Activated CD4-positive, alpha-beta T cell treated with anti-CD3 and anti-CD28 coated beads, Interleukin-2, amount 50 U/mL, for 24 hours (primary cell): ENCODE measurements around the gene SEMA6B.
A peak's percentile ranks its signal among the peaks of the same experiment; 100 is the strongest.
"Not testable (repeated sequence)": the region's sequence is repeated elsewhere in the genome, so short reads cannot be mapped to it uniquely, and the experiment has no call there.

Experiments
- DNase-seq, 2 donors: peaks; one replicate each; pipeline ENCODE4 v3.0.0-alpha.2; 2020; ENCODE audit warnings: low read depth in 1 of 2, low spot score in 1 of 2

Gene SEMA6B

DNA sequence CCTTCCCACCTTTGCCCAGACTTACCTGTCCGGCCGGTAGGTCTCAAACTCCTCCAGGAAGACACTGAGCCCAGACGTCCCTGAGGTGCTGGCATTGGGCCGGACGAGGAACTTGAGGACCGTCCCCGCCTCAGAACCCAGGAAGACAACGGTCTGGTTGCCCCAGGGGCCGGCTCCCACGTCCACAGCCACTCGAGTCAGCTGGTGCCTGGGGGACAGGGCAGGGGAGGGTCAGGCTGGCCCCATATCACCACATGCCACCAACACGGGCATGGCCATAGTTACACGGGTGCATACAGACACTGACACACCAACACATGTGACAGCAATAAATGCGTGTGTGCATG is 11.3 kb downstream of the SEMA6B start:
- no peak for DNase-seq

DNA sequence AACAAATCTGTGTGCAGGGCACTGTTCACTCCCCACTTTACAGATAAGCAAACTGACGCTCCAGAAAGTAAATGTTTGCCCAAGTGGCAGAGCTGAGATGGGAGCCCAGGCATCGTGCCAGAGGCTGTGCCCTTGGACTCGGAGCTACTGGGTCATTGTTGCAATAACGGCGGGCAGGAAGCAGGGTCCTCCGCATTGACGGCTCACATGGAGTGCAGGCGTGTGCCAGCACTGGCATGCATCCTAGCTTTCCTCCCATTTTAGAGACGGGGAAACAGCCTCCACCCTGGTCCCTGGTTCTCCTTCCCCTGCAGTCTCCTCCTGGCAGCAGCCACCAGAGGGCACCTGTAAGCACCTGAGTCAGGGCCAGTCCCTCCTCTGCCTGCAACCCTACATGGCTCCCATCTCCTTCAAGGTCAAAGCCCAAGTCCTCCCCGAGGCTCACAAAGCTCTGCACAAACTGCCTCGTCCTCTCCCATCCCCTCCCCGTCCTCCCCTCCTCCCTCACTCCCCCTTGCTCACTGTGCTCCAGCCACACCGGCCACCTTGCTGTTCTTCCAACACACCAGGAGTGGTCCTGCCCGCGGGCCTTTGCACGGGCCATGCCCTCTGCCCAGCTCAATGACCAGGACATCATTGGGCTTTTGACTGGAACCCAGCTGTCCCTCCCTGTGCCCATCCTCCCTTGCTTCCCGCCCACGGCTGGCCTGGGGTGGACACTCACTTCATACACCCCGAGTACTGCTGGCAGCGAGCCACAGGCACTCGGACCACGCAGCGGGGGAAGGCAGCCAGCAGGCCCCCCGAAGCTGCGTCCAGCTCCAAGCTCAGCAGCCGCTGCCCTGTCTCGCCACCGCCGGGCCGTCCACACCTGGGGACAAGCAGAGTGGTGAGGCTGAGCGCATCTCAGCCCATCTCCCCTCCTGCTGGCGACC is 11.9 kb downstream of the SEMA6B start:
- no peak for DNase-seq

DNA sequence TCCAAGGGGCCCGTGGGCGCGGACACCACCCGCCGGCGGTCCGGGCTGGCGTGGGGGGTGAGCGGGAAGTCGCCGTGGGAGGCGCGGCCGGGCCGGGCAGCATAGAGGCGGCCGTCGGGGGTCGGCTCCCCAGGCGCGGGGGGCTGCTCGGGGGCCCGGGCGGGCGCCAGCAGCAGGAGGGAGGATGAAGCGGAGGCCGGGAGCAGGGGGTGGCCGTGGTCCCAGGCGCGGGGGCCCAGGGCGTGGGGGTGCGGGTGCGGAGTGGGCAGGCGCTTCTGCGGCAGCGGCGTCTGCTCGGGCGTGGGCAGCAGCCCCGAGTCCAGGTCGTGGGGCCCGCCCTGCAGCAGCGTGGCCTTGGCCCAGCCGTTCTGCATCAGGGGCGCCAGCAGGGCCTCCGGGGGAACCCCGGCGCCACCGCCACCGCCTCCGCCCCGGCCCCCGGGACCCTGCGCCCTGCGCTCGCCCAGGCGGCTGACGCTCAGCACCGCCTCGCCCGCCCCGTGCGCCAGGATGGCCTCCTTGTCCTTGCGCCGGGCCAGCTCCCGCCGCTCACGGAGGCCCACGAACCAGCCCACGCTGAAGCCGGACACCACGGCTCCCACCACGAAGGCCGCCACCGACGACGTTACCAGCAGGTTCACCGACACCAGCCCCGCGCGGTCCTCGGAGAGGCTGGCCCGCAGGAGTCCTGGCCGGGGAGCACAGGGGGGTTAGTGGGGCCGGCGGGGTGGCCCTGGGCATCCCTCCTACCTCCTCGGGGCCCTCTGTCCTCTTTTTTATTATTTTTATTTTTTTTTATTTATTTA is 15.4 kb downstream of the SEMA6B start:
- DNase-seq: no peak

DNA sequence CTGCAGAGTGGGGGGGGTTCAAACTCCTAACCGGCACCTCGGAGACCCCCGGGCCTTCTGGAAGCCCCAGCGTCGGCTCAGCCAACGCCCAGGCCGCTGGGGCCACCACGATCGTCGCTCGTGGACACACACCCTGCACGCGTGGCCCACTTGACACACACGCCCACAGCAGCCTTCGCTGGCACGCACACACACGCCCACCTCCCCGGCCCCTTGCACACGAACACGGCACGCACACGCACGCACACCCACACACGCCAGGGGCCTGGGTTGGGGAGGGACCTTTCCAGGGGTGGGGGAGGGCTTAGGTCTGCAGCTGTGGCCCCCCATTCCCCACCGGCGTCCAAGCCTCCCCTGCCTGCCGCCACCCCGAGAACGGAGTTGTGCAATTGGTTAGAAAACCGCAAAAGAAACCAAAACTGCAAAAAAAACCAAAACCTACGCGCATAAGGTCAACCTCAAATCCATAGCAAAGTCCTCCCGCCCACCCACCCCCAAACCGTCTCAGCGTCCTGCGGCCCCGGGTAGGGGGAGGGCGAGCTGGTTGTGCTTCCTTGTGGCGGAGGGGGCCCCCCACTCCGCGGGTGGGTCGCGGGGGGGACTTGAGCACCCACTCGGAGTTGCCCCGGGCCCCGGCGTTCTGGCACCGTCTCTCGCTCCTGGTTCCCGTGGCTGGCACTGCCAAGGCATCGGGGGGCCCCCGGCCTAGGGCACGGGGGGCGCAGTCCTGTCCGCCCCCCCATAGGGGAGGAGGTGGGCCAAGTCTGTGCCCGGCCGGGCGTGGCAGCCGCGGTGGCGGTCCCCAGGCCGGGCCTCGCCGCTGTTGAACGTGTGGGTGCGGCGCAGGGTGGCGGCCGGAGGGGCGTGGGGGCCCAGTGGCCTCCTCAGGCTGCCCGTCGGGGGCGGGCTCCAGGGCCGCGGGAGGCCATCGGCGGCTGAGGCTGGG is 16.3 kb downstream of the SEMA6B start:
- DNase-seq: no peak

DNA sequence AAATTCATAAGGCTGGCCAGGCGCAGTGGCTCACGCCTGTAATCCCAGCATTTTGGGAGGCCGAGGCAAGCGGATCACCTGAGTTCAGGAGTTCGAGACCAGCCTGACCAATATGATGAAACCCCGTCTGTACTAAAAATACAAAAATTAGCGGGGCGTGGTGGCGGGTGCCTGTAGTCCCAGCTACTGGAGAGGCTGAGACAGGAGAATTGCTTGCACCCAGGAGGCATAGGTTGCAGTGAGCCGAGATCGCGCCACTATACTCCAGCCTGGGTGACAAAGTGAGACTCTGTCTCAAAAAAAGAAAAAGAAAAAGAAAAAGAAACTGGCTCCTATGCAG is 17.7 kb downstream of the SEMA6B start:
- not testable (repeated sequence) for DNase-seq

DNA sequence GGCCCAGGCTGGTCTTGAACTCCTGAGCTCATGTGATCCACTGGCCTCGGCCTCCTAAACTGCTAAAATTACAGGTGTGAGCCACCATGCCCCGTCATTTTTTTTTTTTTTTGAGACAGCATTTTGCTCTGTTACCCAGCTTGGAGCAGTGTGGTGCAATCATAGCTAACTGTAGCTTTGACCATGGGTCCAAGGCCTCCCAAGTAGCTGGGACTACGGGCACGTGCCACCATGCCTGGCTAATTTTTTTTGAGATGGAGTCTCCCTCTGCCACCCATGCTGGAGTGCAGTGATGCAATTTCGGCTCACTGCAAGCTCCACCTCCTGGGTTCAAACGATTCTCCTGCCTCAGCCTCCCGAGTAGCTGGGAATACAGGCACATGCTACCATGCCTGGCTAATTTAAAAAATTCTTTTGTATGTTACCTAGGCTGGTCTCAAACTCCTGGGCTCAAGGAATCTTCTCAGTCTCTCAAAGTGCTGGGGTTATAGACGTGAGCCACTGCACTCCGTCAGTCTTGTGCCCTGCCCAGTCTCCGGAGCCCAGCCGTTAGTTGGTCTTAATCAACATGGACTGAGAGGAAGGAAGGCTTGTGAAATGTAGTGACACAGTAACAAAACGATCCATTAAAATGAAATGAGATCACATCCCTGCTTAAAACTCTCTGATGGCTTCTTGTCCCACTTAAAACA is 18.2 kb downstream of the SEMA6B start:
- DNase-seq: no peak

DNA sequence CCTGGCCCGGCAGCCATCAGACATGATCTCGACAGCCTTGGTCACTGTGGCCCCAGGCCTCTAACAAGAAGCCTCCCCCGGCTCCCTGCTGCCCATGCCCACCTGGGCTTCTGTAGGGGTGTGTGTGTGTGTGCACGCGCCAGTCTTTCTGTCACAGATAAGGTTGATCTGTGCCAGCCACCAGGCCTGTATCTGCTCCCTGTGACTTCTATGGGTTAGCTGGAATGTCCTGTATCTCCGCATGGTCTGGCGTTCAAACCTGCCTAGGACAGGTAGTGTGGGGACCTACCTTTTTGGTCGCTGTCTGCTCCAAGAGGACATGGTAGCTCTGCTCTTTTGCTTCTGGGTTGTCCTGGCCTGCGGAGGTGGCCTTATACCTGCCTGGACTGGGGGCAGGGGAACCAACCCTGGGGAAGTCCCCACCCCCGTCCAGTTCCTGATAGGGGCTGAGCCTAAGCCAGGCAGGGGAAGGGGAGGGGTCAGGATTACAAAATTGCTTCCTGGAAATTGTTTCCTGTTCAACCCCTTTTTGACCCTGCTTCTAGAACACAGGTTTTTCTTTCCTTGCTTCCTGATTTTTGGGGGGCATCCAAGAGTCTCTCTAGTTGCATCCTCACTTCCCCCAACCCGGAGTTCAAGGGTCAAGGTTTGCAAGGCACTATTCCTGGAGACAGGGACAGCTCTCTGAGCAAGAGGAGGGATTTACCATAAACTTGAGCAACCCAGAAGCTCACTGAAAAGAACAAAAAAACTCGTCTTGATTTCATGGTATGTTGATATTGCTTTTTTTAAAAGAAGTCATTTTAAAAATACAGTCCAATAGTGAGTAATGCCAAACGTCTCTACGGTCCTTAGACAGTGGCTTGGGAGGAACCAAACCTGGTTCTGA is 19.5 kb downstream of the SEMA6B start, which contains the start of gene LRG1:
TSS of gene LRG1 (minus strand) at position 344 of the 889 bp plus-strand sequence. CDS start at position 321, 23 bp downstream.
- no peak for DNase-seq

DNA sequence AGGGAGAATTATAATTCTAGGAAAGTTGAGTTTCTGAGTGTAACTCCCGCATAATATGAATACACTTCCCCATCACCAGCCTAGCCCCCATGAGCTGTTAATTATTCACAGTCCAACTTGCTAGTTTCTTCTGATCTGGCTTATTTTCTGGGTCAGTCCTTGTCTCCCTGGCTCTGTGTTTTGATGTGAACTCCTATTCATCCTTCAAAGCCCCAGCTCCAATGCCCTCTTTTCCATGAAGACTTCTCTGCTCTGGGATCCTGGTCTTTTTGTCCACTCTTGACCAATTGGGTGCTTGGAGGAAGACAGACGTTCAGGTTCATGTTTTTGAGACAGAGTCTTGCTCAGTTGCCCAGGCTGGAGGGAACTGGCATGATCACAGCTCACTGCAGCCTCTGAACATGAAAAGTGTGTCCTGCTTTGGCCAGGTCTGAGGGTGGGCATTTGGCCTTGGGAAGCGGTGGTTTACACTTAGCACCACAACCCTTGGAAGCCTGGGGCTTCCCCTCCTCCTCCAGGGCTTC is 20.3 kb downstream of the SEMA6B start:
- no peak for DNase-seq

DNA sequence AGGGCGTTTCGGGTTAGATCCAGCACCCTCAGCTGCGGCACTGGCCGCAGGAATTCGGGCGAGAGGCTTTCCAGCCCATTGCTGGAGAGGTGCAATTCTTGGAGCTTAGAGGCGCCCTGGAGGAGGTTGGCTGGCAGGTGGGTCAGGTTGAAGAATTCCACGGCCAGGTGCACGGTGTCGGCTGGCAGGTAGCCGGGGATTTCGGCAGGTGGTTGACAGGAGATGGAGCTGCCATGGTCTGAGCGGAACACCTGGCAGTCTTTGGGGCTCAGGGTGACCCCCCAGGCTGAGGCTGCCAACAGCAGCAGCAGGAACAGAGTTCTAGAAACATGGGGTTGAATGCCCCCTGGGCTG is 20.9 kb downstream of the SEMA6B start:
- no peak for DNase-seq

DNA sequence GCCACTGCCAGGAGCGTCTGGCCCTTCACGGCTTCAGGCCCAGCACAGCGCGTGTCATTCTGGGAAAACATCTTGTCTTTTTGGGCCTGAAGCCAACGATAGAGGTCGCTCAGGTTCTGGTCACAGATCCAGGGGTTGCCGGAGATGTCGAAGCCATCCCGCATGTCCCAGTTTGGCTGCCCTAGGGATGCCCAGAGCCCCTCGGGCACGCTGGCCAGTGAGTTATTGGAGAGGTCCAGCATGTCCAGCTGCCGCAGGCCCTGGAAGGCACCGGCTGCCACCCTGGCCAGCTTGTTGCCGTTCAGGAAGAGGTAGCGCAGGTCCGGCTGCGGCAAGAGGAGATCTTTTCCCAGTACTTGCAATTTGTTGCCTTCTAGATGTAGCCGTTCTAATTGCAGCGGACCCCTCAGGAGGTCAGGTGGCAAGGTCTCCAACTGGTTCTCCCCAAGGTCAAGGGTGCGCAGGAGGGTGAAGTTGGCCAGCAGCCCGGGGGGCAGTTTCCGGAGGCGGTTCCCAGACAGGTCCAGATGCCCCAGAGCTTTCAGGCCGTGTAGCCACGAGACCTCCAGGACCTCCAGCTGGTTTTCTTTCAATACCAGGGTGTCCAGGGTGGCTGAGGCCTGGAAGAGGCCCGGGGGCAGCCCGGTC is 21.4 kb downstream of the SEMA6B start:
- no peak for DNase-seq

DNA sequence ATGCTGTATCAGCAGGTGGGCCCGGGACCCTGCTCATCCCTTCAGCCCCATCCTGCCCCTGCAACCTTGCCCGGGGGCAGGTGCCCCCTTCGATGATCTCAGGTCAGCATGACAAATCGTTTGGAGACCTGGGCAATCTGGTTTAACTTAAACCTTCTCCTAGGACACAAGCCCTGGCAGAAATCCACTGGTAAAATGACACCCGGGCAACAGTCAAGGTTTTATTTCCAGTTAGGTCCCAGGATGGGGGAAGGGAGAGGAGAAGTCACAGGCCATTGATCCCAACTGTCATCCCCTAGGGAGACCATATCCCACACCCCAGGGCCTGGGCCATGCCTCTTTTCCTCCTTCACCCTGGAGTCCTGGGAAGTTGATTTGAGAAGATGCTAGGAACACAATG is 22.7 kb downstream of the SEMA6B start:
- DNase-seq: no peak

DNA sequence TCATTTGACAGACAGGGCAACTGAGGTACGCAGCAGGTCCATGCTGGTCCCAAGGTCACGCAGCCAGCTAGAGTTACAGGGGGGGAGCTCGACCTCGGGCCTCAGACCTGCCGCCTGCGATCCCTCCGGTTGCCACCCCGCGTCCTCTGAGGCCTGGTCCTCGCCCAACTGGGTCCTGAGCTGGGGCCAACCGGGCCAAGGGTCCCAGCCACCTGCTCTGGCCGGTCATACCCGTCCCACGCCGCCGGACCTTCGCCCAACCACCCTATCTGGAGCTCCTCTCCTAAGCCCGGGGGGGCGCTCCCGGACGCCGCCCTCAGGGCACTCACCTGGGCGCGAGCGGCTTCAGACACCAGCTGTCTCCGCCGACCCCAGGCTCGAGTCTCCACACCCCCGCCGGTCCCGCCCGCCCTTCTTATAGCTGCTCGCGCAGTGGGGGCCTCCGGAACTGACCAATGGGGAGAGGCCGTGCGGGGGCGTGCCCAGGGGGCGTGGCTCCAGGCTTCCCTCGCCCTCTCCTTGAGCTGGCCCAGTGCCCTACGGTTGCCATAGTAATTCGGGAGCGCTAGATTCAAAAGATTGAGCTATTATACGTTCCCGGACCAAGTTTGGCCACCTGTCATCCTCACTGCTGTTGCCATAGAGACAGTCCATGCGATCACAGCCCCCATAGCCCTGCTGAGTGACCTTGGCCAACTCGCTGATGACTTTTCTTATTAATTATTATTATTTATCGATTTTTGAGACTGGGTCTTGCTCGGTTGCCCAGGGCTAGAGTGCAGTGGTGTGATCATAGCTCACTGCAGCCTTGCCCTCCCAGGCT is 24.4 kb downstream of the SEMA6B start, which contains the start of gene PLIN5:
TSS of gene PLIN5 (minus strand) at position 389 of the 823 bp plus-strand sequence. CDS start 1,150 bp downstream, outside the sequence.
- DNase-seq: peak in 1 of 2 donors; percentile 17

DNA sequence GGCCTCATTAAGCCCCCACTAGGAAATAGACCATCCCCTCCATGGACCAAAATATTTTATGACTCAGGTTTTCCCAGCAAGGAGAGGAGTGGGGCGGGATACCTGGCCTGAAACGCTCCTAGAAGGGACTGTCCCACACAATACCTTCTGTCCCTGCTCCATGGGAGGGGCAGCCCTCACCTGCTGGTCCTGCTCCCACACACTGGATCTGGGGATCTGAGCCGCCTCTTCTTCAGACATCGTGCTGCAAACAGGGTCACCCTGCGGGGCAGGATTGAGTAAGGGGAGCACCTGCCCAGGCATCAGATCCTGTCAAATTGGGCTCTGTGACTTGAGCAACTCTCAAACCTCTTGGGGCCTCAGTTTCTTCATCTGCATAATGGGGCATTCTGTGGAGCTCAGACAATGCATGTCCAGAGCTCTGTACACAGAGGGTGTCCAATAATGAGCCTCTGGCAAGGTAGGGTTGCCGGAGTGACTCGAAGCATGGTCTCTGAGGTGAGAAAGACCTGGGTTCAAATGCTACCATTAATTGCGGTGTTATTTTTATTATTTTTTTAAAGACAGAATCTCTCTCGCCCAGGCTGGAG is 25.6 kb downstream of the SEMA6B start:
- DNase-seq: no peak

DNA sequence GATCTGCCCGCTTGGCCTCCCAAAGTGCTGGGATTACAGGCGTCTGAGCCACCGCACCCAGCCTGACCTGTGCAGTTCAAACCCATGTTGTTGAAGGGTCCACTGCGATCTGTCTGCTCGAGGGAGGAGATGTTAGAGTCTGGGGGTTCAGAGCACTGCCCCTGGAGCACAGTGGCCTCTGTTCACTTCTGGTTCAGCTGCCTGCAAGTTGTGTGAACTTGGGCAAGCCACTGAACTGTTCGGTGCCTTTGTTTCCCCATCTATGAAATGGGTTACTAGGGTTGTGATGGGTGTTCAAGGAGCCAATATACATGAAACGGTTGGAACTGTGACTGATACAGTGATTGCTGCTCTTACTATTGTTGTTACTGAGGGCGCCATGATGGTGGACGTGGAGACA is 26.1 kb downstream of the SEMA6B start:
- no peak for DNase-seq

DNA sequence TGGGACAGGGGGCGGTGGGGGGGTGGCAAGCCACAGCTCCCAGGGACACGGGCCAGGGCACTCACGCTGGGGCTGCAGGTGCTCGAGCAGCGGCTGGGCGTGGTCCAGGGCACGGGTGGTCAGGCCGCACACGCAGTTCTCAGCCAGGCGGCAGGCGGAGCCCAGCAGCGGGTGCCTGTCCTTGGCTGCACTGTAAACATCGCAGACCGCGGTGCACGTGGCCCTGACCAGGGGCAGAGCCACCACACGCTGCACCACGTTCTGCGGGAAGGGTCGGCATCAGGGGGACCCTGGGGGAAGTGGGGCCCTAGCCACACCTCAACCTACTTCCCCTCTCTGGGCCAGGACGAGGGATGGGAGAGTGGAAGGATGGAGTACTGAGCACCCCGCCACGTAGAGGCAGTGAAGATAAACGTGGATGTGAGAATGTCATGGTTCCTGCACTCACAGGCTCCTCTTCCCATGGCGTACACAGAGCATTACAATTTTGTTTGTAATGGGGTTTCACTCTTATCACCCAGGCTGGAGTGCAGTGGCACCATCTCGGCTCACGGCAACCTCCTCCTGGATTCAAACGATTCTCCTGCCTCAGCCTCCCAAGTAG is 27.8 kb downstream of the SEMA6B start:
- no peak for DNase-seq

DNA sequence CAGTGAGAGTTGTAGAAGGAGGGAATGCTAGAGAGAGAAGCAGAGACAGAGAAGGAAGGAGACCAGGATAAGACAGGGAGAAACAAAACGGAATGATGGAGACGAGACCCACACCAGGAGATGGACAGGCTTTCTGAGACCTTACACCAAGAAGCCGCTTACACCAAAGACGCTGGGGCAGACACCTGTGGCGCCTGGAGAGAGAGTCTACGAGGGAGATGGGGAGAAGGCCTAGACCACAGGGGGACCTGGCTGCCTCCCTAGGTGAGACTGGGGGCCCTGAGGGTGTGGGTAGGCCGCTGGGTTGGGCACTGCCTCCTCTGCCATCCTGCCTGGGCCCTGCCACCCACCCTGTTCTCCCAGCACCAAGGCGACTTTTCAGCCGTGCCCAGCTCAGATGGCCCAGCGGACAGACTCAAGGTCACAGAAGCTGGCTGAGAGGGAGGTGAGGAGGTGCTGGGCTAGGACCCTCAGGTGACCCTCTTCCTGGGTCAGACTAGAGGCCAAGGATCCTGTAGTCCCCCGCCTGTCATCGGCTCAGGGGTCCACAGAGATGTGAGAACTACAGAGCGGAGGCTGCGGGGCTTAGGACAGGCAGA is 29.5 kb downstream of the SEMA6B start:
- DNase-seq: no peak

DNA sequence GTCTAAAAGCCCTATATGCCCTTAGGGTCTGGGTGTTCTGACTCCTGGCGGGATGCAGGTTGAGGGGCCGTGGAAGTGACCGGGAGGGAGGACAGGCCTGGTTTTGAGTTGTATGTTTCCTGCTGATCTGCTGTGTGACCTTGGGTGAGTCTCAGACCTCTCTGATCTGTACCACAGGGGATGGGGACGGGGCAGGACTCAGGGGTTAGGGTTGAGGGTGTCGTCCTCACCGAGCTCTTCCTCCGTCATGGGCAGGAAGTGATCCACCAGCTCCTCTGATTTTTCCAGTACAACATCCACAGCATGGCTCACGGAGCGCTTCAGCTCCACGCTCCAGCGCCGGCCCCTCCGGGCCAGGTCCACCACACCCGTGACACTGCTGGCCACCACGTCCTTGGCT is 30.6 kb downstream of the SEMA6B start:
- no peak for DNase-seq
